Inflammatory macrophage (primary cell): ENCODE measurements around the gene OOSP2.
"Not testable (repeated sequence)": the region's sequence is repeated elsewhere in the genome, so short reads cannot be mapped to it uniquely, and the experiment has no call there.

Experiments used
- DNase-seq, 2 donors: peaks; one replicate each; pipeline ENCODE4 v3.0.0-alpha.2; 2020 to 2022
- total RNA-seq, 18 experiments: gene quantifications; one replicate each; lab custom pipeline; 2026; ENCODE audit warnings: mixed read lengths in 6 of 18, inconsistent platforms in 2 of 18; lab: John Stamatoyannopoulos, UW

OOSP2 gene, protein sequence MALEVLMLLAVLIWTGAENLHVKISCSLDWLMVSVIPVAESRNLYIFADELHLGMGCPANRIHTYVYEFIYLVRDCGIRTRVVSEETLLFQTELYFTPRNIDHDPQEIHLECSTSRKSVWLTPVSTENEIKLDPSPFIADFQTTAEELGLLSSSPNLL
- total RNA-seq = 0 to 0.13 (median 0) reads per million in 18 experiments

GRCh38 chr11:60040109-60040508 is at the start of gene OOSP2:
OOSP2 (plus strand) TSS chr11:60040409; CDS start chr11:60040460, 51 bp downstream.
- DNase-seq = no peak

DNA sequence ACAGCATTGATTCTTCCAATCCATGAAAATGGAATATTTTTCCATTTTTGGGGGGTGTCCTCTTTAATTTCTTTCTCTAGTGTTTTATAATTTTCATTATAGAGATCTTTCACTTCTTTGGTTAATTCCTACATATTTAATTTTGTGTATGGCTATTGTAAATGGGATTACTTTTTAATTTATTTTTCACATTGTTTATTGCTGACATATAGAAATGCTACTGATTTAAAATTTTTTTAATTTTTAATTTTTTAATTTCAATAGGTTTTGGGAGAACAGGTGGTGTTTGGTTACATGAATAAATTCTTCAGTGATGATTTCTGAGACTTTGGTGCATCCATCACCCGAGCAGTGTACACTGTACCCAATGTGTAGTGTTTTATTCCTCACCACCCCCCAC is 49.8 kb upstream of the OOSP2 start:
- no peak for DNase-seq

GRCh38 chr11:59992425-59992824 is 47.8 kb upstream of the OOSP2 start:
- DNase-seq = no peak

- no peak for DNase-seq
Observed at GRCh38 chr11:59997800-59998199, 42.4 kb upstream of the OOSP2 start.

DNA sequence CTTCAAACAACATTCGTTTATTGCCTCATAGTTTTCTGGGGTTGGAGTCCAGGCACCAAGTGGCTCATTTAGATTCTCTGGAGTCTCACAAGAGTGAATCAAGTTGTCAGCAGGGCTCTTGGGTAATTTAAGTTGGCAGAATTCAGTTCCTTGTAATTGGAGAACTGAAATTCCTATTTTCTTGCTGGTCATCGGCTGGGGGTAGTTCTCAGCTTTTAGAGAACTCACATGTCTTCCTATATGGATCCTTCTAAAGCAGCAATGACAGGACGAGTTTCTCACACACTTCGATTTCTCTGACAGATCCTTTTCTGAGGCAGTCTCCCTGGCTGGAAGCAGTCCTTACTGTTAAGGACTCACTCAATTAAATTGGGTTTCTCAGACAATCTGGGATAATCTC is 40.5 kb upstream of the OOSP2 start:
- DNase-seq = no peak

GRCh38 chr11:60003729-60004128 is 36.5 kb upstream of the OOSP2 start:
- DNase-seq = no peak

DNA sequence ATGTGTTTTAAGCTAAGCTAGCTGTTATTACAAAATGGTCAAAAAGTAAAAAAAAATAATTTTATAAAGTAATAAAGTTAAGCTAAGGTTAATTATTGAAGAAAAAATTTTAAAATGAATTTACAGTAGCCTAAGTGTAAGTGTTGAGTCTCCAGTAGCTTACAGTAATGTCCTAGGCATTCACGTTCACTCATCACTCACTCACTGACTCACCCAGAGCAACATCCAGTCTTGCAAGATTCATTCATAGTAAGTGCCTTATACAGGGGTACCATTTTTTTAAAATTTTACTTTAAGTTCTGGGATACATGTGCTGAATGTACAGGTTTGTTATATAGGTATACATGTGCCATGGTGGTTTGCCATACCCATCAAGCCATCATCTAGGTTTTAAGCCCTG is 34.8 kb upstream of the OOSP2 start:
- DNase-seq = no peak

DNA sequence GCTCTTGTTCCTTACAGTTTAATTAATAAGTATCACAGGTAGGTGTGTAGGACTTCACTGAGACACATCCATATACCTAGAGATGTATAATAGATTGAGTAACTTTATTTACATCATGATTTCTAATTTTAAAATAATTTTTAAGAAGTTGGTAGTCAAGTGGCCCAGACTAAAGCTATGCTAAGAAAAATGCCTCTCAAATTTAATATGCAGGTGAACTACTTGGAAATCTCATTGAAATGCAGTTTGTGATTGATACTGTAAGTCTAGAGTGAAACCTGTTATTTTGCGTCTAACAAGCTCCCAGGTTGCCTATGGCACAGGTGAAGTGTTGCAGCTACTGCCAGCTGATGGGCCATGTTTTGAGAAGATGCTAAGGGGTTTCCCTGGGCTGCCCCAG is 23.3 kb upstream of the OOSP2 start, which contains the start of gene OOSP4B:
OOSP4B (plus strand) TSS at position 301 of the 400 bp plus-strand sequence.
- DNase-seq = no peak

- DNase-seq = no peak
Observed at GRCh38 chr11:60018058-60018457, 22.2 kb upstream of the OOSP2 start.

GRCh38 chr11:60020376-60020775 is 19.8 kb upstream of the OOSP2 start:
- not testable (repeated sequence) for DNase-seq

GRCh38 chr11:60029015-60029632 is 11.1 kb upstream of the OOSP2 start:
- DNase-seq = no peak

DNA sequence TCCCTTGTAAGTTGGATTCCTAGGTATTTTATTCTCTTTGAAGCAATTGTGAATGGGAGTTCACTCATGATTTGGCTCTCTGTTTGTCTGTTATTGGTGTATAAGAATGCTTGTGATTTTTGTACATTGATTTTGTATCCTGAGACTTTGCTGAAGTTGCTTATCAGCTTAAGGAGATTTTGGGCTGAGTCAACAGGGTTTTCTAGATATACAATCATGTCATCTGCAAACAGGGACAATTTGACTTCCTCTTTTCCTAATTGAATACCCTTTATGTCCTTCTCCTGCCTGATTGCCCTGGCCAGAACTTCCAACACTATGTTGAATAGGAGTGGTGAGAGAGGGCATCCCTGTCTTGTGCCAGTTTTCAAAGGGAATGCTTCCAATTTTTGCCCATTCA is 10.2 kb downstream of the OOSP2 start:
- DNase-seq = not testable (repeated sequence)

- not testable (repeated sequence) for DNase-seq
Observed at GRCh38 chr11:60050839-60051238, 10.6 kb downstream of the OOSP2 start.

DNA sequence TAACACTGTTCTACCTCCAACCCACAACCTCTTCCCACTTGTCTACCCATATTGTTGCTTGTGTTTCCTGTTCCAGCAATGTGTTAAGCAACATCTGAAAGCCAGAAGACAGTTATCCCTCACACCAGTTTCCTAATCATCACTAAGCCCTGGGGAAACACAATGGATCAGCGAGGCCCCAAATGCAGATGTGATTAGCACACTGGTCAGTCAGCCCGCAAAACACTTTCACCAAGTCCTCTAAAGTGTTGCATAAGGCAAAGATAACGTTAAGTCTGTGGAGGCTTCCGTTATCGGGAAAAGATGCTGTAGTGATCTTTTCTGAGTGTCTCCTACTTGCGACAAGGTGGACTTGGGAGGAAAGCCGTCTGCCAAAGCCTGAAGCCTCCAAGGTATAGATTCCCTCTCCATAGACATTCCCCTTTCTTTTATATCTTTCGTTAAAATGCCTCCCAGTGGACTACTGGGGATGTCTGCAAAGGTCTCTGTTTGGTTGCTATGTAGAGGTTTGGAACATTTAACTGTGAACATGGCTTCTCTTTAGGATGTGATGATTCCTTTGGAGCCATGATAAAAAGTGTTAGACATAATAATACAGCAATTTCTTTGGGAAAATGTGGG is 16.2 kb downstream of the OOSP2 start, which contains the start of gene MS4A3:
MS4A3 (plus strand) TSS at position 317 of the 621 bp plus-strand sequence. CDS start 4,496 bp downstream, outside the sequence.
- DNase-seq = peak; percentile 68 to 74

DNA sequence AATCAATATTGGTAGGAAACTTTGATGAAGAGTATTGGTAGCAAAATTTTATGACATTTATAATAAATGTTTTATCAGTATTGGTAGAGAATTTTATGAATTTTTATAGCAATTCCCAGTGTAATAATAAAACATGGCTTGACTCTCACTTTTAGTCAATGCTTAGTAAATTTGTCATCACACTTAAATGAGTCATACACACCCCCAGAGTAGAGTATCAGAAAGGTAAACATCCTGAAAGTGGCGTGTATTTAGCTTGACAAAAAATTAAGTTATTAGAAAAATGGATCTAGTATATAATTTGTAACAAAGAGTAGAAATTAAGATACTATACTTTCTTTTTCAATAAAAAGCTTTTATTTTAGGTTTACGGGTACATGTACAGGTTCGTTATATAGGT is 18.8 kb downstream of the OOSP2 start:
- no peak for DNase-seq

DNA sequence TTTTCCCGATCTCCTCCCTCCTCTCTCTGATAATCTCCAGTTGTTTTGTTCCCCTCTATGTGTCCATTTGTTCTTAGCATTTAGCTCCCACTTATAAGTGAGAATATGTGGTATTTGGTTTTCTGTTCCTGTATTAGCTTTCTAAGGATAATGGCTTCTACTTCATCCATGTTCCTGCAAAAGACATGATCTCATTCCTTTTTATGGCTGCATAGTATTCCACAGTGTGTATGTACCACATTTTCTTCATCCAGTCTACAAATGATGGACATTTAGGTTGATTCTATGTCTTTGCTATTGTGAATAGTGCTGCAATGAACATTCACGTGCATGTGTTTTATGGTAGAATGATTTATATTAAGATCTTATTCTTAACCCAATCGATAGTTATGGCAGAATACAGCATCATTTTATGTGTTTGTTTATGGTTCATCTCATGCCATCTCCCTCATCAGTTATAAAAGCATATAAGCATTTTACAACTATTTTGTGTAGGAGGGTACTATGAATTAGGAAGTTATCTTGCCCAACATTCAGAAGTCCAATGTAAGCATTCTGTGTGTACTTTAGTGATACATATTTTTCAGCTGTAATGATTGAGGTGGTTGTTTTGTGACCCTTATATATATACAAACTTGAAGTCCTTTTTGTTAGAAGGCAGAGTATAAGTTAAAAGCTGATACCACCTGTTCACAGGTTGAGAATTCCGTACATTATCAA is 19.5 kb downstream of the OOSP2 start:
- DNase-seq = peak; percentile 7 to 47

GRCh38 chr11:60064111-60064510 is 23.9 kb downstream of the OOSP2 start:
- peak; percentile 24 to 67 for DNase-seq

DNA sequence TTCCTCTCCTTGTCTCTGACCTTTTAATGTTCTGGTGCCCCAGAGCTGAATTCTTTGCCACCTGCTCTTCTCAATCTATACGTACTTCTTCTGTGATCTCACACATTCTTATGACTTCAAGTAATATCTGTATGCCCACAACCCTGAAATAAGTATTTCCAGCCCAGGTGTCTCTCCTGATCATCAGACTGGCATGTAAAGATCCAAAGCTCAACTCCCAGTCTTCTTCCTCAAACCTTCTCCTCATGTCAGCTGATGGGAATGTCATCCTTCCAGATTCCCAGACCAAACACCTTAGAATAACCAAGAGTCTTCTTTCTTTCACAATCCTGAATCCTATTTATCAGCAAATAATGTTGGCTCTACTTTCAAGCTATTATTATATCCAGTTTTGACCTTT is 25.6 kb downstream of the OOSP2 start:
- no peak for DNase-seq

DNA sequence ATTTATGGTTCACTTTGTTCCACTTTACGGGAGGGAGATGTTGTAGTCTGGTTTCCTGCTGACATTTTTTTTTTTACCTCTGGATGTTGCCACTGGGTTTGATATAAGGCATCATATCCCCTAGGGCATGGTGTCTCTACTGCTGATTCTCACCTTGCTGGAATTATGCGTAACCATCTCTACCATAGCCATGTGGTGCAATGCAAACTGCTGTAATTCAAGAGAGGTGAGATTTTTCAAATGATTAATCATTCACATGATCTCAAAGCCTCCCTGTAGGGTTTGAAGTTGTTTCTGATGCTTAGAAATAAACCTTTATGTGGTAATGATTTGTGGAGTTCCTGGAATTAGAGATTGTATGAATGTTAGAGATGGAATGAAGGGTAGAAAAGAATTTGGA is 29.2 kb downstream of the OOSP2 start:
- no peak for DNase-seq

DNA sequence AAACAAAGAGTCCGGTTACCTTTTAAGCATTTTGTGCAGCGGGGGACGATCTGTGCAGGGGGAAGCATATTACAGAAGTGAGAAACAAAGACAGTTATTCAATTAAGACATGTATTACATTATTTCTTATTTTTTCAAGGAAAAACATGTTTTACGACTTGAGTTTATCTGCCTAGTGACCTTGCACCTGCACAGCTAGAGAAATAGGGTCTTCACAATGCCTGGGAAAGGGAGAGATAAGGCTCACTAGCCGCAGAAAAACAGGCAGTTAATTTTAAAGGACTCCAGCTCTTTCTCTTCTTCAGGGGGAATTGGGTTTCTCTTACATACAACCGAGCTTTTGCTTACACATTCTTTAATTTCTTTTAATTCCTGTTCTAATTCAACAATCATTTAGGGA is 31.4 kb downstream of the OOSP2 start:
- not testable (repeated sequence) for DNase-seq

GRCh38 chr11:60077216-60077817 is 37.1 kb downstream of the OOSP2 start:
- DNase-seq = peak; percentile 64 to 66

DNA sequence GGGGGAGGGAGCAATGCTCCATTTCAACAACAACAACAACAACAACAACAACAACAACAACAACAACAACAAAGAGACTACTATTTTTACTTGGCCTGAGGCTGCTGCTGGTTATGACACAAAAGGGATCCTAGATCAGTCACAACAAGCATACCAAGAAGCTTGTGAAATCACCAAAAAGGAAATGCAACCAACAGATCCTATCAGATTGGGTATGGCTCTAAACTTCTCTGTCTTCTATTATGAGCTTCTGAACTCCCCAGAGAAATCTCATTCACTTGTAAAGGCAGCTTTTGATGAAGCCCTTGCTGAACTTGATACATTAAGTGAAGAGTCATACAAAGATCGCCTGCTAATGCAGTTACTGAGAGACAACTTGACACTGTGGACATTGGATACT is 37.8 kb downstream of the OOSP2 start:
- DNase-seq = peak; percentile 26 to 44

DNA sequence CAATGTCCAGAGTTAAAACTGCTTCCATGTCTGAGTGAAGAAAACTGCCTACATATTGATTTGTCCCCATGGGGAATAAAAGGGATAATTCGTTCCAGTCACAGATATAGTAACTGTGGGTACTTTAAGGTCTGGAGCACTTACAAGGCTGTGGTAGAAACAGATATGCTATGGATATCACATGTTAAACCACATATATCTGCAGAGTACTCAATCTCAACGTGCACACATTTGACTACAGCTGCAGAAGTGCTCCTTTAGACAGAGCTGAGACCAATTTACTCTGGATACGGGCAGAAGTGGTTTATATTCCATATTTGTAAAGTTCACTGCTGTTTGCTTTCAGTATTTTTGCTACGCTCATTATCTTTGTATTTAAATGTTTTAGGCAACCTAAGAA is 38.5 kb downstream of the OOSP2 start:
- no peak for DNase-seq
